ENCODE results near the gene NLRP9.

The NLRP9 gene

GRCh38 chr19:55670280-55671053 is 67.7 kb downstream of the NLRP9 start:
- no peak for DNase-seq

GRCh38 chr19:55669418-55670279 is 68.6 kb downstream of the NLRP9 start:
- DNase-seq = no peak

- no peak for DNase-seq
Measured at GRCh38 chr19:55668603-55669348, 69.4 kb downstream of the NLRP9 start.

- no peak for DNase-seq
Measured at GRCh38 chr19:55667958-55668357, 70.2 kb downstream of the NLRP9 start.

- DNase-seq = no peak
Measured at GRCh38 chr19:55667511-55667910, 70.7 kb downstream of the NLRP9 start.

- DNase-seq = no peak
Measured at GRCh38 chr19:55667006-55667381, 71.2 kb downstream of the NLRP9 start.

GRCh38 chr19:55666343-55667005 is 71.7 kb downstream of the NLRP9 start:
- no peak for DNase-seq

- no peak for DNase-seq
Measured at GRCh38 chr19:55663846-55664536, 74.2 kb downstream of the NLRP9 start.

- DNase-seq = no peak
Measured at GRCh38 chr19:55661826-55662225, 76.4 kb downstream of the NLRP9 start.

- no peak for DNase-seq
Measured at GRCh38 chr19:55660991-55661390, 77.2 kb downstream of the NLRP9 start.

- no peak for DNase-seq
Measured at GRCh38 chr19:55660404-55660803, 77.8 kb downstream of the NLRP9 start.

GRCh38 chr19:55659822-55660221 is 78.4 kb downstream of the NLRP9 start:
- no peak for DNase-seq

GRCh38 chr19:55658846-55659459 is 79.2 kb downstream of the NLRP9 start:
- no peak for DNase-seq
